HFF-Myc (cell line): ENCODE results near the gene DNAH9.

ENCODE experiments used
- DNase-seq: peaks from one replicate; pipeline ENCODE4 v3.0.0-alpha.2; 2011; ENCODE audit warnings: low read depth; ENCODE audit errors: extremely low read depth
- H3K4me3 ChIP-seq: replicated peaks from 2 replicates; pipeline ENCODE4 v1.5.1; 2011; ENCODE audit warnings: low read depth, mild to moderate bottlenecking, control low read depth, low read length
- TF ChIP-seq, protein P1 (sequence below): IDR thresholded peaks from 2 replicates; pipeline ENCODE4 v1.5.1; 2012; ENCODE audit warnings: mild to moderate bottlenecking, low read depth, low read length, control low read depth; ENCODE audit errors: missing control alignments

Gene DNAH9

DNA sequence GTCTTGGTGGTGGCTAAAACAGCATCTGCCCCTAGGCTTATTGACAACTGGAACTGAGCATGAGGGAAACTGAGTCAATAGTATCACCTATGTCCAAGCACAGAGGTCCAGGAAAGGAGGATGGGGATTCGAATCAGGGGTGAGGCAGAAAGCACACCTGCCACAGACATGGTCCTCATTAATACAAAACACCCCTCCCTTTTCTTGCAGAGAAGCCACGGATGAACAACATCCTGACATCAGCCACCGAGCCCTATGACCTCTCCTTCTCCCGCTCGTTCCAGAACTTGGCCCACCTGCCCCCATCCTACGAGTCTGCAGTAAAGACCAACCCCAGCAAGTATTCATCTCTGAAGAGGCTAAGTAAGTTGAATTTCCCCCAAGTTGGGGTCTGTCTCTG, 42.7 kb upstream of the DNAH9 start:
- H3K4me3 ChIP-seq: no peak overlapping the region
- no peak for DNase-seq
- TF ChIP-seq, protein P1, sequence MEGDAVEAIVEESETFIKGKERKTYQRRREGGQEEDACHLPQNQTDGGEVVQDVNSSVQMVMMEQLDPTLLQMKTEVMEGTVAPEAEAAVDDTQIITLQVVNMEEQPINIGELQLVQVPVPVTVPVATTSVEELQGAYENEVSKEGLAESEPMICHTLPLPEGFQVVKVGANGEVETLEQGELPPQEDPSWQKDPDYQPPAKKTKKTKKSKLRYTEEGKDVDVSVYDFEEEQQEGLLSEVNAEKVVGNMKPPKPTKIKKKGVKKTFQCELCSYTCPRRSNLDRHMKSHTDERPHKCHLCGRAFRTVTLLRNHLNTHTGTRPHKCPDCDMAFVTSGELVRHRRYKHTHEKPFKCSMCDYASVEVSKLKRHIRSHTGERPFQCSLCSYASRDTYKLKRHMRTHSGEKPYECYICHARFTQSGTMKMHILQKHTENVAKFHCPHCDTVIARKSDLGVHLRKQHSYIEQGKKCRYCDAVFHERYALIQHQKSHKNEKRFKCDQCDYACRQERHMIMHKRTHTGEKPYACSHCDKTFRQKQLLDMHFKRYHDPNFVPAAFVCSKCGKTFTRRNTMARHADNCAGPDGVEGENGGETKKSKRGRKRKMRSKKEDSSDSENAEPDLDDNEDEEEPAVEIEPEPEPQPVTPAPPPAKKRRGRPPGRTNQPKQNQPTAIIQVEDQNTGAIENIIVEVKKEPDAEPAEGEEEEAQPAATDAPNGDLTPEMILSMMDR: no peak

DNA sequence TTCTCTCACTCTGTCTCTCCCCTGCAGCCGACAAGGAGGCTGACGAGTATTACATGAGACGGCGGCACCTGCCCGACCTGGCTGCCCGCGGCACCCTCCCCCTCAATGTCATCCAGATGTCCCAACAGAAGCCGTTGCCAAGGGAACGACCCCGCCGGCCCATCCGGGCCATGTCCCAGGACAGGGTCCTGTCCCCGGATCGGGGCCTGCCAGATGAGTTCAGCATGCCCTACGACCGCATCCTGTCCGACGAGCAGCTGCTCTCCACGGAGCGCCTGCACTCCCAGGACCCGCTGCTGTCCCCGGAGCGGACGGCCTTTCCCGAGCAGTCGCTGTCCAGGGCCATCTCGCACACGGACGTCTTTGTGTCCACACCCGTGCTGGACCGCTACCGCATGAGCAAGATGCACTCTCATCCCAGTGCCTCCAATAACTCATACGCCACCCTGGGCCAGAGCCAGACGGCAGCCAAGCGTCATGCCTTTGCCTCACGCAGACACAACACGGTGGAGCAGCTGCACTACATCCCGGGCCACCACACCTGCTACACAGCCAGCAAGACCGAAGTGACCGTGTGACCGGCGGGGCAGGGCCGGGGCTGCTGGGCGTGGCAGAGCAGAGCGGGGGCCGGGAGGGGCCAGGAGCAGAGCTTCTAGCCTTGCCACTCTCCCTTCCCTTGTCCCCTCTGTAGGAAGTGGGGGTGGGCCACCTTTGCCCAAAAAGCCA, 40.4 kb upstream of the DNAH9 start:
- no peak for DNase-seq
- H3K4me3 ChIP-seq: no peak overlapping the region
- TF ChIP-seq, protein P1: no peak

DNA sequence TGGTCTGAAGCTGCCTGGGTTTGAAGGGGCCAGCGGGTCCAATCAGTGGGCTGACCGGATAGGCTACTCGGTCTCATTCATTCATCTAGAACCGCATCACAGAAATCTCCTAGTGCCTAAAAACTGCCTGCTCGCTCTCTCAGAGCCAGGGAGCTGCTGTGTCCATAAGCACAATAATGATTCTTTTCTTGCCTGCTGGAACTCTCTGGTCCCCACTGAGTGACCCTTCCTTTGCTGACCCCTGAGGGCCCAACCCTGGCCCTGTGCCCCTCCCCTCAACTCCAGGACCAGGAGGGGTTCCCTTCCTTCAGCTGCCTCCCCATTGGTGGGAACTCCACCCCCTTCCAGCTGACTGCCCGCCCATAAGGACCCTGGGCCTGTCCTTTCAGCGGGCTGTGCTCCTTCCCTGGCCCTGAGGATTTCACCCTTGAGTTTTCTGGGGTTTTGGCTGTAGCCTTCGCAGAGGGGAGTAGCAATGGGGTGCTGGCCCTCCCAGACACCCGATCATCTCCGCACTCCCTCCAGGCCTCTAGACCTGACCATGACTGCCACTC, 39.5 kb upstream of the DNAH9 start:
- TF ChIP-seq, protein P1: no peak
- H3K4me3 ChIP-seq: no peak overlapping the region
- DNase-seq: no peak

DNA sequence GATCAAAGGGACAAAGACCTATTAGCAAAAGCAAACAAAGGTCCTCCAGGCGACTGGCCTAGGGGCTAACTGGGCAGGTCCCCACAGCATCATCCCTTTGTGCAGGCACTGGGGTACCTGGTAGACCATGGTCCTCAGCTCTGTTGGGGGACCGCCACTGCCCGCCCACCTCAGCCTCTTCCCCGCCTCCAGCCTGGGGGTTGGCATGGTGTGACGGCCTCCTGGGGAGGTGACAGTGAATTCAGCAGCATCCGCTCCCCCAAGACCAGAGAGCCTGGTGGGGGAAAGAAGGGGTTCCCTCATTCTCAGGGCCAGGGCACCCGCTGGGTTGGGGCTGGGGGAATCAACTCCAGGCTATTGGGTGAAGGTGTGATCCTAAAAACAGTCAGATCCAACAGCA, 38.7 kb upstream of the DNAH9 start:
- DNase-seq: no peak
- no peak overlapping the region for H3K4me3 ChIP-seq
- TF ChIP-seq, protein P1: no peak

DNA sequence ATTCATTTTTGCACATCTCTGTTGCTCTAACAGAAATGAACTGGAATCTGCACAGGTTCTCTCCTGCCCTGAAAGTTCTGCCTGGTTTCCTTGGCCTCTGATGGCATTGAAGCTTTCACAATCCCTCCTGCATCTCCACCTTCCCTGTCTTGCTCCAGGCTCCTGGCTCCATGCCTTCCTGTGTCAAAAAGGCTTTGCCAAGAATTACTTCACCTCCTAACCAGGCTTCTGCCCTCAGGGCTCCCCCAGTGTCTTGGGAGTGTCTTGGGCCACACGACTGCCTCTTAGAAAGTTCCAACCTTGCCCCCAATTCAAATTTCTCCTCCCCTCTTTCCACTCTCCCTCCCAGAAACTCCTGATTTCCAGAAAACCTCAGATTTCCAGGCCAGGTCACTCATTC, 37.0 kb upstream of the DNAH9 start:
- no peak overlapping the region for H3K4me3 ChIP-seq
- DNase-seq: no peak
- TF ChIP-seq, protein P1: no peak

DNA sequence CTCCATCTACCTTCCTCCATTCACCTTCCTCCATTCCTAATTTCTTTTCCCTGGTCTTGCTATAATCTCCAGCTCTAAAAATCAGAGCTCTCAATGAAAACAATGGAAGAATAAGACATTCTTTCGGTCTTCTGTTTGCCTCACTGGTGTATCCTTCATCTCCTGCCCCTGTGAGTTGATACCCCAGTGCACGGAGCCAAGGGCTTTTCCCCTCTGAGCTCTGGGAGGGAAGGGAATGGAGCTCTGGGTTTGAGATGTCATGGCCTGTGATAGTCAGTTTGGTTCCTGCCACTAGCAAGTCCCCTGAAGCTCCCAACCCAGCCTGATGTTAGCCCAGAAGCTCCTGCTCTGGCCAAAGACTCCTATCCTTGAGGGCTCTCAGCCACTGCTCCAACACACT, 36.6 kb upstream of the DNAH9 start:
- no peak overlapping the region for H3K4me3 ChIP-seq
- no peak for DNase-seq
- TF ChIP-seq, protein P1: no peak
